Osteoblast (primary cell): ENCODE results near the gene RPS19. TPM values are rescaled to one million over a fixed set of nuclear protein-coding genes. Genes with fewer than 3 reads are reported as not detected.

Source experiments
- DNase-seq: peaks from one replicate; pipeline ENCODE4 v3.0.0; 2011; ENCODE audit warnings: low spot score, mixed read lengths; ENCODE audit not compliant: insufficient read length; ENCODE audit errors: missing footprints
- H2AFZ ChIP-seq: 2 replicates; pipeline ENCODE4 v1.6.0; 2011; ENCODE audit warnings: mild to moderate bottlenecking, low read length
- H3K27ac ChIP-seq: 2 replicates; pipeline ENCODE4 v1.5.1; 2011; ENCODE audit warnings: mild to moderate bottlenecking, low read depth, low read length, moderate library complexity
- H3K27me3 ChIP-seq: 2 replicates; pipeline ENCODE4 v1.6.0; 2012; ENCODE audit warnings: mild to moderate bottlenecking, control low read depth, inconsistent platforms, low read length, moderate library complexity; ENCODE audit not compliant: insufficient read depth
- H3K36me3 ChIP-seq: 2 replicates; pipeline ENCODE4 v1.5.1; 2011; ENCODE audit warnings: mild to moderate bottlenecking, low read length, control low read depth, moderate library complexity; ENCODE audit not compliant: insufficient read depth
- H3K4me1 ChIP-seq: 2 replicates; pipeline ENCODE4 v1.5.1; 2011; ENCODE audit warnings: mild to moderate bottlenecking, low read length, control low read depth, moderate library complexity; ENCODE audit not compliant: insufficient read depth
- H3K4me2 ChIP-seq: 2 replicates; pipeline ENCODE4 v1.6.0; 2011; ENCODE audit warnings: mild to moderate bottlenecking, low read length; ENCODE audit not compliant: insufficient read depth
- H3K4me3 ChIP-seq: fragments of 200-600 bp; sonication (generic); 3 replicates; pipeline ENCODE4 v1.5.1; 2012; ENCODE audit warnings: mild to moderate bottlenecking, low read length, inconsistent platforms; ENCODE audit not compliant: insufficient read depth
- H3K79me2 ChIP-seq: 2 replicates; pipeline ENCODE4 v1.6.0; 2012; ENCODE audit warnings: mild to moderate bottlenecking, low read length, control low read depth, inconsistent platforms; ENCODE audit not compliant: insufficient read depth
- H3K9me3 ChIP-seq: 2 replicates; pipeline ENCODE4 v1.5.1; 2011; ENCODE audit warnings: low read depth, low read length, control low read depth
- H4K20me1 ChIP-seq: 2 replicates; pipeline ENCODE4 v1.6.0; 2012; ENCODE audit warnings: mild to moderate bottlenecking, low read length, control low read depth; ENCODE audit not compliant: insufficient read depth
- CTCF ChIP-seq: IDR thresholded peaks from 2 replicates; pipeline ENCODE4 v1.5.1; 2011; ENCODE audit warnings: mild to moderate bottlenecking, low read depth, low read length, moderate library complexity; ENCODE audit errors: extremely low read depth
- total RNA-seq: library from RNA; depleted of rRNA; stranded (reverse); fragments of >200 nt; gene quantifications from 2 replicates; pipeline ENCODE4 v1.2.3, GENCODE V29; 2012

RPS19 gene
- total RNA-seq, 1 donor, result 791 TPM

- peak overlapping the region; percentile 98 for H3K4me2 ChIP-seq
- peaks cover 24% of the 10 kb centered on the region for H3K4me1 ChIP-seq
- no peak overlapping the region for H3K27ac ChIP-seq
- no peaks in the 10 kb centered on the region for H3K36me3 ChIP-seq
- H3K9me3 ChIP-seq, result no peaks in the 10 kb centered on the region
- H3K4me3 ChIP-seq, result peak overlapping the region; percentile 84
- no peaks in the 10 kb centered on the region for H3K27me3 ChIP-seq
- DNase-seq, result no peak
- TF ChIP-seq CTCF, result no peak
- peaks cover 33% of the 10 kb centered on the region for H3K79me2 ChIP-seq
- peaks cover 23% of the 10 kb centered on the region for H4K20me1 ChIP-seq
- peak overlapping the region; percentile 61 for H2AFZ ChIP-seq
These were observed 23.4 kb downstream of the RPS19 start for GRCh38 chr19:41883463-41883820.

DNA sequence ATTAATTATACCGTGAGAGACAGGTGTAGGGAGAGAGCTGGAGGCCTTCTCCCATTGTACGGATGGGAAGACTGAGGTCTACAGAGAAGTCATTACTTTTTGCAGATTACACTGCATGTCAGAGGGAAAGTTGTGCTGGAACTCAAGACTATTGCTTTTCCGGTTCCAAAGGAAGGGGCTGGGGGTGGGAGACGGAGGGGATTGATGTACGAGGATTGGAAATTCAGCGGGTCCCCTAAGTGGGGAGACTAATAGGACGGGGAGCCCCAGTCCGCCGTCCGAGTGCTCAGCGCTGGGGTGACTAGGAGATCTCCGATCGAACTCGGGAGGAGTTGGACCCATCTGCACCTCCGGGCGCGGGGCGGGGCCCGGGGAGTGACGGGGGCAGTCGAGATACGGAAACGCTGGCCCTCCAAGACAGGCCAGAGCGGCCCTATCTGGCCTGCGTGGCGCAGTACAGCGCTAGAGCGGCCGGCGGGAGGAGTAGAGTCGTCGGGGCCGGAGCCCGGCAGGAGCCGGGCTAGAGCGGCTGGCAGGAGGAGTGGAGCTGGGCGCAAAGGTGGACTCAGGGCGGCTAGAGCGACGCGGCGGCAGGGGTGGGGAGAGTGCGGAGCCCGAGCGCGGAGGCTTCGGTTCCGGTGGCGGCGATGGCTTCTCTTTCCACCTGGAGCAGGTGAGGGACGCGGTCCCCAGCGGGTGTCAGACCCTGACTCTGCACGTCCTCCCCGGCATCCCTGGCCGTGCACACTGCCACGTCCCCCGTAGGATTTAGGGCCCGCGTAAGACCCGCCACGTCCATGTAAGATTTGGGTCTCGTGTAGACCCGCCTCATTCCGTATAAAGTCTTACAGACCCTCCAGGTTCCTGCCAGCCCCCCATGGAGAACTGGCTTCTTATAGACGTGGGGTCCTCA, 24.0 kb downstream of the RPS19 start:
- Histone ChIP-seq H3K4me2 (peak overlapping the region; percentile 98), H3K9me3 (no peaks in the 10 kb centered on the region), H4K20me1 (peaks cover 26% of the 10 kb centered on the region), H2AFZ (peak overlapping the region; percentile 91), H3K79me2 (peaks cover 36% of the 10 kb centered on the region), H3K4me1 (peaks cover 24% of the 10 kb centered on the region), H3K36me3 (peaks cover 3% of the 10 kb centered on the region), H3K4me3 (peak overlapping the region; percentile 84), H3K27ac (peak overlapping the region; percentile 81), H3K27me3 (no peaks in the 10 kb centered on the region)
- DNase-seq, result peak; percentile 100
- no peak for TF ChIP-seq CTCF

DNA sequence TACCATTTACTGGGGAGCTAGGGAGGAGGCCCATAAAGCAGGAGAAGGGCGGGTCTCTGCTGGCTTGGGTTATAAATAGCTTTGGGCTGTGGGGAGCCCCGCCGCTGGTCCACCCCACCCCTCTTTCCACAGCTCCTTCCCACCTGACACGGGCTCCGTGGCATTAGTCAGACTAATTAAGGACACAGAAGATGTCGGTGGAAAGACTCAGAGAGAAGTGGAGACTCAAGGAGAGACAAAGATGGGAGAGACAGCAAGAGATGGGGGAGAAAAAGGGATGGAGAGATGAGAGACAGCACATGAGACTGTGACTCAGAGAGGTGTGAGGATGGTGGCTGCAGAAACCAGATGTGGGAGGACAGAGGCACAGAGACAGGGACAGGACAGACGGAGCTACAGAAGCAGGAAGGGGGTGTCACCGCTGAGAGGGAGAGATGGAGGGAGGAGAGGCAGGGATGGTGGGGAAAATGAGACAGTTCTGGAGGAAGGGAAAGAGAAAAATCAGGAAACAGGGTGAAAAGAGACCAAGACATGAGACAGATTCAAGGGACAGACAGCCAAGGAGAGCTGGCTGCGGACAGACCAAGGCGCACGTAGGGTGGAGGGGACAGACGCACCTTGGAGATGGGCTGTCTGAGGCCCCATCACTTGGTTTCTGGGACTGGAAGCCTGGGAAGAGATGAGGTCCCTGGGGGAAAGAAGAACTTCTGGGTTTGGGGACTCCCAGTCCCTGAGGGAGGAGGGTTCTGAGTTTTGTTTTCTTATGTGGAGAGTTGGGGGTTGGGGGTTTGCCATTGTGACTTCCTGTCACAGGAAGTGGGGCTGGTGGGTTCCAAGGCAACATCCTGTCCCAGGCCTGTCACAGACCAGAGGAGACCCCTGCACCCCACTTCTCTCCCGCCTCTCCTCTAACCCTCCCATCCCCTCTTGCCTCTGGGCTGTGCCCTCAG, 27.0 kb downstream of the RPS19 start:
- H3K4me1 ChIP-seq, result peaks cover 24% of the 10 kb centered on the region
- H4K20me1 ChIP-seq, result peaks cover 47% of the 10 kb centered on the region
- H2AFZ ChIP-seq, result no peak overlapping the region
- no peaks in the 10 kb centered on the region for H3K27me3 ChIP-seq
- no peak overlapping the region for H3K27ac ChIP-seq
- no peak for TF ChIP-seq CTCF
- H3K9me3 ChIP-seq, result no peaks in the 10 kb centered on the region
- H3K36me3 ChIP-seq, result peaks cover 20% of the 10 kb centered on the region
- H3K4me3 ChIP-seq, result no peak overlapping the region
- no peak overlapping the region for H3K4me2 ChIP-seq
- peak; percentile 93 for DNase-seq
- H3K79me2 ChIP-seq, result peaks cover 39% of the 10 kb centered on the region
